ENCODE measurements around the gene PGLYRP3.

PGLYRP3 gene, protein sequence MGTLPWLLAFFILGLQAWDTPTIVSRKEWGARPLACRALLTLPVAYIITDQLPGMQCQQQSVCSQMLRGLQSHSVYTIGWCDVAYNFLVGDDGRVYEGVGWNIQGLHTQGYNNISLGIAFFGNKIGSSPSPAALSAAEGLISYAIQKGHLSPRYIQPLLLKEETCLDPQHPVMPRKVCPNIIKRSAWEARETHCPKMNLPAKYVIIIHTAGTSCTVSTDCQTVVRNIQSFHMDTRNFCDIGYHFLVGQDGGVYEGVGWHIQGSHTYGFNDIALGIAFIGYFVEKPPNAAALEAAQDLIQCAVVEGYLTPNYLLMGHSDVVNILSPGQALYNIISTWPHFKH

DNA sequence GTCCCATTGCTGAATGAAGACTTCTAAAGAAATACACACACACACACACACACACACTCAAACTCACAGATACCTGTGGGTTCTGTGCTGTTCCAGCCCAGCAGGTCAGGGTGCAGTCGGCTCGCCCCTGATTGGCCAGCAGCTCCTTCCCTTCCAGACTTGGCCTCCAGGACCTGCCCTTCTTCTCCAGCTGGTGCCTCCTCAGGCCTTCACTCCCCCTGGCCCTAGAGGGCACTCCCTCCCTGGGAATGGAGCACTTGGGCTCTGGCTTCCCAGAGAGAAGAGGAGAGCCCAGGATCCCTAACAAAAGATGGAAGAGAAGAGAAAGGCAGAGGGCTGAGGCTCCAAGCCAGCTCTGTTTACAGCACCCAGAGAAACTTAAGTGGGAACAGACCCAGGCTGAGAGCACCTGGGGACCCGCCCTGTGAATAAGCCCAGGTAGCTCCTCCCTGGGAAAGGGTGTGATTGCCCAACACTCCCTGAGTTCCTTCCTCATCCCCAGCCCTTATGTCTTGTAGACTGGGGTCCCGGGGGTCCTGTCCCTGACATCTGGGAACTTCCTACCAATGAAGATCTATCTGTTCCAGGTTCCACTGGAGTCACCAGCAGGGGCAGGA lies at the start of gene PGLYRP3:
PGLYRP3 (minus strand) TSS at position 383 of the 617 bp plus-strand sequence. CDS start 2,287 bp downstream, outside the sequence.
- FAIRE-seq = no peak
- no peak for DNase-seq (ENCODE audit: low spot score)

DNA sequence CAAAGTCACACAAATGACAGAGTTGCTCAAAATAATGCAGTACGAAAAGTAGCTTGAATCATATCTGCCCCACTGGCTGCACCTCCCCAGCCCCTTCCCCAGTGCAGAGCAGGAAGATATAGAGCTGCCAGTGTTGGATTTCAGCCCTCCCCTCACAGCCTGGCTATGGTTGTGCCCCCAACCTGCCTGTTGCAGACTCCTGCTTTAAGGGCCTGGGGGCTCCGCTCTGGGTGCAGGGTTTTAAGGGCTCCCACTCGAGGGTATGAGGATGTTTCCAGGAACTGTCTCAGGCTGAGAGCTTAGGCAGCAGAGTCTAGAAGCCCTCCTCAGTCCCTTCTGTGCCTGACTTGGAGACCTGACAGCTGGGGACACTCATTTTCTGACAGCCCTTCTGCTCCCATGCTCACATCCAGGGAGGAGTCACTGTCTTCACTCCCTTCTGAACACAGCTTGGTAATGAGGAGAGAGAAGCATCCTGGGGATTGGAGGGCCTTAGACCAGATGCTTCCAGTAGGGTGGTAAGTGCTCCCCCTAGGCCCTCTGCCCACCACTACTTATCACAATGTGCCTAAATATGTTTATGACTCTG lies 49.5 kb upstream of the PGLYRP3 start:
- no peak for DNase-seq (ENCODE audit: low spot score)
- no peak for FAIRE-seq

DNA sequence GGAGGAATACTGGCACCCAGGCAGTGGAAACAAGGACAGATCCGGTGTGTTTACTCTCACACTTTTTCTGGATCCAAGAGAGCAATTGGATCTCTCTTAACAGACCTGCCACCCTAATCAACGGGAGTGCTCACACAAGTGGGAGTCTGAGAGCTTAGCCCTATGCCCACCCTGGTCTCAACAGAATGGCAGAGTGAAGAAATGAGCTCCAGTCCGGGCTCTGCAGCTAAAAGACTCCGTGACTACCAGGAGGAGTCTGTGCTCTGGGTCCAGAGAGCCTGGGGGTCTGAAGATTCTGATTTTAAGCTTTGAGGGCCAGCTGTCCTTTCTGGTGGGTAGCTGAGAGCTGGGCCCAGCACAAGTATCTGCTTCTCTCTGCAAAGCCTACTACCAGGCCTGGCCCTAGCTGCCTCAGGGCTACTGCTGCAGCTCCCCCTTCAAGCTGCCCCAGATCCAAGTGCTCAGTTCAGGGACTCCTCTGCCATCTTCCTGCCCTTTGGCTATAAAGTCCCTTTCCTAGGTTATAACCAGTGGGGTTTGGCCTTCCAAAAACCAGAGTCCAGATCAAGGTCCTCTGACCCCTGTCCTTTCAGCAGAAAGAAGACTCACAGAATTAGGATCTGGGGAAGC lies 48.8 kb upstream of the PGLYRP3 start:
- no peak for DNase-seq (ENCODE audit: low spot score)
- FAIRE-seq = no peak

DNA sequence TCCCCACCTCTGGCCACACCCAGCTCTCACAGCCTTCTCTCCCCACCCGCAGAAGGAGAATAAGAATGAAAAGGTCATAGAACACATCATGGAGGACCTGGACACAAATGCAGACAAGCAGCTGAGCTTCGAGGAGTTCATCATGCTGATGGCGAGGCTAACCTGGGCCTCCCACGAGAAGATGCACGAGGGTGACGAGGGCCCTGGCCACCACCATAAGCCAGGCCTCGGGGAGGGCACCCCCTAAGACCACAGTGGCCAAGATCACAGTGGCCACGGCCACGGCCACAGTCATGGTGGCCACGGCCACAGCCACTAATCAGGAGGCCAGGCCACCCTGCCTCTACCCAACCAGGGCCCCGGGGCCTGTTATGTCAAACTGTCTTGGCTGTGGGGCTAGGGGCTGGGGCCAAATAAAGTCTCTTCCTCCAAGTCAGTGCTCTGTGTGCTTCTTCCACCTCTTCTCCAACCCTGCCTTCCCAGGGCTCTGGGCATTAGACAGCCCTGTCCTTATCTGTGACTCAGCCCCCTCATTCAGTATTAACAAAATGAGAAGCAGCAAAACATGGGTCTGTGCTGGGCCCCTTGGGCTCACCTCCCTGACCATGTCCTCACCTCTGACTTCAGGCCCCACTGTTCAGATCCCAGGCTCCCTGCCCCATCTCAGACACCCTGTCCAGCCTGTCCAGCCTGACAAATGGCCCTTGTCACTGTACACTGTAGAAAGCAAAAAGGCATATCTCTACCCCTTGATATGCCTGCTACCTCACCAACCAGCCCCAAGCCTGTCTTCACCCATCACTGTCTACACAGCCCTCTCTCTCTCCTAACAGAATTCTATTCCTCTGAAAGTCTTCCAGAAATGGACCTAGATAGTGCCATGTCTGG lies 48.1 kb upstream of the PGLYRP3 start:
- no peak for FAIRE-seq
- no peak for DNase-seq (ENCODE audit: low spot score)

DNA sequence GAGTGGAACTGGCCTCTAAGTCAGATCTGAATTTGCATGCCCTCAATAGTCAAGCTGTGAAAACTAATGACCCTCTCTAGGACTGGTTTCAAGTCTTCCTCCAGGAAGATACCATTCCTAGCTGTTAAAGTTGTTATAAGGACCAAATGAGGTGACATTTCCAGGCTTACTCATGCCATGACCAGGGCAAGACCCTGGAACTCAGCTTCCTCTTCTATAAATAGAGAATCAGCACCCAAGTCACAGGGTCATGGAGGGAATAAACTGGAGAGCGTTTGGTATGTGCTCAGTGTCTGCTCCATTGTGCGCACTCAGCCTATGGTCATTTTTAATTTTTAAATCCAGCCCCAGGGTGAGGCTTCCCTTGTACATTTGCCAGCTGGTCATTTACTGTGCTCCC lies 47.4 kb upstream of the PGLYRP3 start:
- FAIRE-seq (no peak), DNase-seq (ENCODE audit: low spot score) (no peak)

DNA sequence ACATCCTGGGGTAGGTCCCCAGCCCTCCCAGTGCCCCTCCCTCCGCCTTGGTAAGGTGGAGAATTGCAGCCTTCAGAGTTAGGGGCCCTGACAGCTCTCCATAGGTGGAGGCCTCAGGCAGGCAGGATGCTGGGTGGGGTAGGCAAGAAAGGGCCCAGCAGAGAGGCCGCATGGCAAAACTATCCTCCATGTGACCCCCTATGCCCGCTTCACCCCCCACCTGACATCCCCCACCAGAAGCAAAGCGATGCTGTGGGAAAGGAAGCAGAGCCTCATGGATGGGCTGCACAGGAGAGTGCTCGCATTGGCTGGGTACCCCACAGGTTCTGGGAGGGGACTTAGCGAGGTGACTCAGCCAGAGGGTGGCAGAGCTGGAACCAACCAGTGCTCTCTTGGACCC lies 46.5 kb upstream of the PGLYRP3 start:
- FAIRE-seq = no peak
- no peak for DNase-seq (ENCODE audit: low spot score)

DNA sequence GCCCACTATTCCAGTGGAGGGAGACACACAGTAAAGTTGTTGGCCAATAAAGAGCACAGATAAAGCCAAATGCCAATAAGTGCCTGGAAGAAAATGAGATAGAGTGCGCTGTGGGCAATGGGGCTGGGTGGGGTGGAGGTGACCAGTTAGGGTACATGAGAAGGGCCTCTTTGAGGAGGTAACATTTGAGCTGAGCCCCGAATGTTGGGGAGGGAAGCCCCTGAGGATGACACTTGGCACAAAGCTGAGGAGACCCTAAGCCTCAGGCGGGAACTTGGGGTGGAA lies 45.9 kb upstream of the PGLYRP3 start:
- FAIRE-seq = no peak
- DNase-seq (ENCODE audit: low spot score) = no peak

DNA sequence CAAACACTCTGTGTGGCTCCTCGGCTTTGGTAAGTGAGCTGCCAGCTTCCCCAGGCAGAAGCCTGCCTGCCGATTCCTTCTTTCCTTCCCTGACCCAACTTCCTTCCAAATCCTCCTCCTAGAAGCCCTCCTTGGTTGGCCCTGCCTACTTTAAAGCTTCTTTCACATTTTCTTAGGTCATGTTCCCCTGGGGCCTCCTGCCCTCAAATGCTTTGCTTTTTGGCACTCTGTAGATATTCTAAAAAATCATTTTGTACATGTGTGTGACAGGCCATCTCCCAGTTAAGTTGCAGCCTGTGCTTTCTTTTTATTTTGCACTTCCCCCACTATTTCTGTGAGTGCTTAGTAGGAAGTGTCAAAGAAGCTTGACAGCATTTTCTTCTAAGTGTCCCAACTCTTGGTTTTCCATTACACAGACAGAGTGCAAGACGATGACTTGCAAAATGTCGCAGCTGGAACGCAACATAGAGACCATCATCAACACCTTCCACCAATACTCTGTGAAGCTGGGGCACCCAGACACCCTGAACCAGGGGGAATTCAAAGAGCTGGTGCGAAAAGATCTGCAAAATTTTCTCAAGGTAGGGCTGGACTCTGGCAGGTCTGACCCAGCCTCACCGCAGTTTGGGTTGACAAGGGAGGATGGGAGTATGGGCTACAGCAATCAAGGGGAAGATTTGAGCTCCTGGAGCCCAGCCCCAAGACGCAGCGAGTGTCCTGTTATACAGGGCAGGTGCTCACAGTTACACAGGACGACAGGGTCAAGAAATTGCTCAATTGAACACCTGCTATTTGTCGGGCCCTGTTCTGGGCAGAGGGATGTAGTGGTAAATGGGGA lies 45.3 kb upstream of the PGLYRP3 start, which contains the start of gene S100A9:
S100A9 (plus strand) TSS at position 2 of the 838 bp plus-strand sequence; CDS start at position 432, 430 bp downstream.
- no peak for FAIRE-seq

DNA sequence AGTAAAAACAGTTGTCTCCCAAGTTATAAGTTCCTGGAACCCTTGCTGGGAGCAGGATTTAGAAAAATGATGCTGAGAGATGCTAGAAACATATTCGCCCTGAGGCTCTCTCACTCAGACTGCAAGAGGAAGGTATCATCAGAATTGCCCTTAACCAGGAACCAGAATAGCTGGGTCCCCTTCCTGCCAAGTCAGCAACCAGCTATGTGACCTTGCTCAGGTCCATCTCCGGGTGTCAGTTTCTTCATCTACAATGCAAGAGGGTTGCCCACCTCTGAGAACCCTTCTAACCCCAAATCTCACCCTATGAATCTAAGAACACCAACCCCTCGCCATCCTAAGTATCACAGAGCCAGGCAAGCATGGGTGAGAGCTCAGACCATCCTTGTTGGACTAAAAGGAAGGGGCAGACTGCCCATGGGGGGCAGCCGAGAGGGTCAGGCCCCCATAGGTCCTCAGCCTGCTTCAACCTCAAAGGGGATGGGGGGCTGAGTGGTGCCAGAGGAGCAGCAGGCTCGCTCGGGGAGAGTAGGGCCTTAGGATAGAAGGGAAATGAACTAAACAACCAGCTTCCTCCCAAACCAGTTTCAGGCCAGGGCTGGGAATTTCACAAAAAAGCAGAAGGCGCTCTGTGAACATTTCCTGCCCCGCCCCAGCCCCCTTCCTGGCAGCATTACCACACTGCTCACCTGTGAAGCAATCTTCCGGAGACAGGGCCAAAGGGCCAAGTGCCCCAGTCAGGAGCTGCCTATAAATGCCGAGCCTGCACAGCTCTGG lies 44.5 kb upstream of the PGLYRP3 start:
- no peak for FAIRE-seq

More for the DNA sequence above, 45.3 kb upstream of the PGLYRP3 start, which contains the start of gene S100A9:
- no peak for DNase-seq (ENCODE audit: low spot score)

DNA sequence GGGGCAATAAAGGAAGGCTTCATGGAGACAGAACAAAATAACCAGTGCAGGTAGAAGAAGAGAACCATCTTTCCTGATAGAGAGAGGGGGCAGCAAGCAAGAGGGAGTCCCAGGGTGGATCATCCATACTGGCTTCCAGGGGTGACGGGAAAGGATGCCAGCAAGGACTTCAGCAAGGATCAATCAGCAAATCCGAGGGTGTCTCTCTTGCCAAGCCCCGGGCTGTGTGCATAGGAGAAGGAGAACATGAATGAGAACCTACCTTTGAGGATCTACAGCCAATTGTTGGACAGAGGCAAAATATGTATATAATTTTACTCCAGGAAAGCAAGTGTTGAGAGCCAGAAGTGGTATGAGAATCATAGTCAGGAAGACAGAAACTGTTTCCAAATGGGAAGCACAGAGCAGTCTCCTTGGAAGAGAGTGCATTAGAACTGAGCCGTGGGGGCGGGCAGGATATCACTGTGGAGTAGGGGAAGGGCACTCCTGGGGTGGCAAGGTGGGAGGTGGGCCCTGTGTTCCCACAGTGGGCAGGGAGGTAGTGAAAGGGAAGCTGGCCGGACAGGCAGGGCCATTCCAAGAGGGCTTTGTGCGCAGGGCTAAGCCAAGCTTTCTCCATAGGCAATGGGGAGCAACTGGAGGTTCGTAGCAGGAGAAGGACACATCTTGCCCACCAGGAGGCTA lies 43.8 kb upstream of the PGLYRP3 start:
- FAIRE-seq (no peak), DNase-seq (ENCODE audit: low spot score) (no peak)

More for the DNA sequence above, 44.5 kb upstream of the PGLYRP3 start:
- DNase-seq (ENCODE audit: low spot score) = no peak

DNA sequence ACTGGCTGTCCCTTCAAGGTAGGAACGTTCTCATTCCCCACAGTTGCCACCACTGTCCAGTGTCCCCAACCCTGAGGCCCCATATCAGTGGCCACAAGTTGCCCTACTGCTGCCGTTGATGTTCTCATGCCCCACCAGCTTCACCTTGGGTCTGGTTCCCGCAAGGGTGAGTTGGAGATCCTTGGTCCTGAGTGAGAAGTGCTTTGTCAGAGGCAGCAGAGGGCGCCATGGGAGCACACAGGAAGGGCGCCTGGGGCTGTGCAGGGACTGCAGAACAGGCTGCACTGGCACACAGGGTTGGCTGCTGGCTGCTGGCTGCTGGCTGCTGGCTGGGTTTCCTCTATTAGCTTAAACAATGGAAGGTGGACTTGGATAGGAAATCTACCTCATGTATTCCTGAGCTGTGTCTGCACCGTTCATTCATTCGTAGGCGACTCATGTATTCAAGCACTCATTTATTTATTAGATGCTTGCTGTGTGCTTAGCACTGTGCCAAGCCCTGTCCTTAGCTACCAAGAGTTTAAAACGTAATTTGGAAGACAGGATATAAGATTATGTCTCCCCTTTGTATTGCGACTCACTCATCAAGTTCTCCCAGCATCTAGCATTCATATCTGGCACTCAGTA lies 42.8 kb upstream of the PGLYRP3 start:
- DNase-seq (ENCODE audit: low spot score) (peak; percentile 80), FAIRE-seq (no peak)

DNA sequence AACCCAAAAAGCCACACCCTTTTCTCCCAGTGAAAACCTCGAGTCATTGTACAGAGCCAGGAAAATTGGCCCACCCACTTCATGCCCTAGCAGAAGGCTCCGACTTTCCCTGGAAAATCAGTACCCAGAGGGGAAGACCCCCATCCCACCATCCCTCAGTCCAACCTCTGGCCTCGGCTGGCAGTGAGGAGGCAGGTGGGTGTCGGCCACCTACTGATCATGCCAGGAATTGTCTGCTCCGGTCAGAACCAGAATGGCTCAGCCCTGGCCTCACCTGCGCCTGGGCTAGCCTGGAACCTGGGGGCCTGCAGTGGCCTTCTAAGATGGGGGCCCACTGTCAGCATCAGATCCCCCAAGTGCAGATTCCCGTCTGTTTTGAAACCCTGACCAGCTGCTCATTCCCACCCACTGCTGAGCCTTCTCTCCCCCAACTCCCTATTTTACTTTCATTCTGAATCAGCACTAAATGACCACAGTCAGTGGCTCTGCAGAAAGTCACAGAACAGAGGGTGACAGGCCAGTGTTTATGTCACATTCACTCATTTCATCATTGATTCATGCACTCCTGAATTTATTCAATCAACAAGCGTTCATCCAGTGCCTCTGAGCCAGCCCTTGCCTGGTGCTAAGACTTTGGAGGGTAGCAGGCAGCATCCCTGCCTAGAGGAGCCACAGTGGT lies 41.9 kb upstream of the PGLYRP3 start:
- DNase-seq (ENCODE audit: low spot score) (no peak), FAIRE-seq (no peak)

DNA sequence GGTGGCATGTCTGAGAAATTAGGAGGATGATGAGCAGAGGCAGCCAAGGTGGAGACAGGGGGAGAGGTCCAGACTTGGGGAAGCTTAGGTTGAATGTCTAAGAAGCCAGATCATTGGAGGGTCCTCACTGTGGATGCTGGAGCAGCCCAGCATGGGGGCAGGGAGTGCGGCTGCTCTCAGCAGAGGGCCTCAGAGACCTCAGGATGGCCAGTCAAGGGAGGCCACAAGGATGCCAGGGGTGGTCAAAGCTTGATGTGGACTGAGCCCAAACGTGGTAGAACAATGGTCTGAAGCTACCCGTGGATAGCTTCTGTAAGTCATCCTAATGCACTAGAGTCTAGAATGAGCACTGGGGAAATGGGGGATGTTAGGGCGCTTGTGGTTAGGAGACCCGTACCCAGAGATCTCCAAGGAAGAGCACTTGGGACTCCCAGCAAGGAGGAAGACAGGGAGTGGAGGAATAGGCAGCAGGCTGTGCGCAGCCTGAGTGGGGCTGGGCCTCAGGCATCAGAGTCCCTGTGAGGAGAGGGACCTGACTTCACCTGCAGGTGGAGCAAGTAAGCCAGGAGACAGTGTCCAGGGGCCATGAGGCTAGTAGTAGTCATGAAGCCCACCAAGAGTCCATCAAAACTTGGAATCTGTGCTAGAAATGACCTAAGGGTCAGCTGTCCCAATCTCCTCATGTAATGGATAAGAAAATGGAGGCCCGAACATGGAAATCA lies 40.6 kb upstream of the PGLYRP3 start:
- FAIRE-seq (no peak), DNase-seq (ENCODE audit: low spot score) (peak; percentile 62)

DNA sequence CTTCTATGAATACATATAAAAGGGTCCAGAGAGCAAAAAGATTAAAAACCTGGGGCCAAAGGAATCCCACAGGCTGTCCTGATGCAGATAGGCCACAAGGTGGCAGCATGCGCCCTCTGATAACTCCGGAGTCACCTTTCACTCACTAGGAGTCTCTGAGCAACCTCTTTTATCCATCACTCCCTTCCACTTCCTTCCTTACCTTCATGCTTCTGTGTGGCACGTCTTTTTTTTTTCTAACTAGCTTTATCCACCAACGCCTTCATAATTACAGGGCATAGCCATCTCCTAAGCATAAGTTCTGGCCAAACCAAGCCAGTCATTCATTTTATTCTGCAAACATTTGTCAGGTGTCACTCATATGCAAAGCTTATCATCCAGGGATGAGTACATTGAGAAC lies 39.8 kb upstream of the PGLYRP3 start:
- DNase-seq (ENCODE audit: low spot score) (peak; percentile 79), FAIRE-seq (no peak)

DNA sequence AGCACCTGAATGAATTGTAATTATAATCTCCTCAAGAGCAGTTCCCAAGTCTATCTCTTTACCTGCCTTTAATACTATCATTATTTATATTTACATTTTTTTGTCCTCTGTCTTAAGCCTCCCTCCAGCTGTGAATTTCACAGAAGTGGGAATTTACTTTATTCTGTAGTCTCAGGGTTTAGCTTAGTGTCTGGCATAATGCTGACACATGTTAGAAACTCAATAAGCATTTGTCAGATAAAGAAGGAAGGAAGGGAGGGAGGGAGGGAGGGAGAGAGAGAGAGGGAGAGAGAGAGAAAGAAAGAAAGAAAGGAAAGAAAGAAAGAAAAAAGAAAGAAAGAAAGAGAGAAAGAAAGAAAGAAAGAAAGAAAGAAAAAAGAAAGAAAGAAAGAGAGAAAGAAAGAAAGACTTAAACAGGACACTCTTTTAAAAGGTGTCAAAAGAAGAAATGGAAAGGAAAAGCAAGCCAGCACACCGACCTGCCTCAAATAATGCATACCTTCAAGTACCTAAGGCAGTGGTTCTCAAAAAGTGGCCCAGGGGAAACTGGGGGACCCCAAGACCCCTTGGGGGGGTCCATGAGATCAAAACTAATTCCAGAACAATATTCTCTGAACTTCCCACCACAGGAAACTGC lies 37.7 kb upstream of the PGLYRP3 start:
- no peak for FAIRE-seq
- no peak for DNase-seq (ENCODE audit: low spot score)
